Neural crest cell (in vitro differentiated cells): ENCODE measurements around the gene ARHGEF10L. TPM values are rescaled to one million over a fixed set of nuclear protein-coding genes. Genes with fewer than 3 reads are reported as not detected.
A peak's percentile ranks its signal among the peaks of the same experiment; 100 is the strongest.
"Not testable (repeated sequence)": the region's sequence is repeated elsewhere in the genome, so short reads cannot be mapped to it uniquely, and the experiment has no call there.

Source experiments
- DNase-seq: peaks from one replicate; pipeline ENCODE4 v3.0.0; 2021; ENCODE audit warnings: low read depth, mixed read lengths, low spot score
- H3K27ac Mint-ChIP-seq: one replicate; pipeline ENCODE4 v1.8.0; 2021; ENCODE audit warnings: mild to moderate bottlenecking, mixed read lengths; ENCODE audit not compliant: unreplicated experiment
- H3K27me3 Mint-ChIP-seq: 2 replicates; pipeline ENCODE4 v1.8.0; 2021; ENCODE audit warnings: low read depth, mild to moderate bottlenecking, mixed read lengths
- H3K36me3 Mint-ChIP-seq: 2 replicates; pipeline ENCODE4 v1.8.0; 2021; ENCODE audit warnings: low read depth, mild to moderate bottlenecking, mixed read lengths
- H3K4me1 Mint-ChIP-seq: 2 replicates; pipeline ENCODE4 v1.8.0; 2021; ENCODE audit warnings: mixed read lengths
- H3K4me3 Mint-ChIP-seq: one replicate; pipeline ENCODE4 v1.8.0; 2021; ENCODE audit warnings: mild to moderate bottlenecking, mixed read lengths
- H3K9me3 Mint-ChIP-seq: 2 replicates; pipeline ENCODE4 v1.8.0; 2021; ENCODE audit warnings: mixed read lengths
- CTCF ChIP-seq: fragments of 200-600 bp; sonication (generic); conservative IDR thresholded peaks from 2 replicates; pipeline ENCODE4 v1.5.0; 2021; ENCODE audit warnings: antibody characterized with exemption, mild to moderate bottlenecking
- total RNA-seq: library from RNA; stranded (reverse); gene quantifications from 2 replicates; pipeline ENCODE4 v1.2.1, GENCODE V29; 2021

Gene ARHGEF10L
- total RNA-seq, 1 donor from 2014 or later, result 22.2 TPM

GRCh38 chr1:17622823-17623222, 83.3 kb downstream of the ARHGEF10L start:
- Mint-ChIP-seq H3K4me1 (no peaks in the 10 kb centered on the region), H3K4me3 (no peak overlapping the region), H3K27me3 (no peaks in the 10 kb centered on the region), H3K36me3 (peaks cover 2% of the 10 kb centered on the region), H3K9me3 (no peaks in the 10 kb centered on the region), H3K27ac (peak overlapping the region; percentile 71)
- TF ChIP-seq CTCF, result no peak
- DNase-seq, result no peak

GRCh38 chr1:17624611-17625233, 85.2 kb downstream of the ARHGEF10L start:
- peak overlapping the region; percentile 57 for H3K27ac Mint-ChIP-seq
- H3K9me3 Mint-ChIP-seq, result no peaks in the 10 kb centered on the region
- H3K4me1 Mint-ChIP-seq, result no peaks in the 10 kb centered on the region
- H3K36me3 Mint-ChIP-seq, result peaks cover 2% of the 10 kb centered on the region
- H3K4me3 Mint-ChIP-seq, result no peak overlapping the region
- TF ChIP-seq CTCF, result no peak
- DNase-seq, result no peak
- no peaks in the 10 kb centered on the region for H3K27me3 Mint-ChIP-seq

- no peak for TF ChIP-seq CTCF
- Mint-ChIP-seq H3K4me1 (no peaks in the 10 kb centered on the region), H3K27me3 (no peaks in the 10 kb centered on the region), H3K9me3 (no peaks in the 10 kb centered on the region), H3K36me3 (no peaks in the 10 kb centered on the region), H3K4me3 (no peak overlapping the region), H3K27ac (no peak overlapping the region)
- DNase-seq, result no peak
Observed at GRCh38 chr1:17627239-17628052, 87.9 kb downstream of the ARHGEF10L start.

- not testable (repeated sequence) for DNase-seq, H3K27ac Mint-ChIP-seq, H3K27me3 Mint-ChIP-seq, H3K4me3 Mint-ChIP-seq, H3K36me3 Mint-ChIP-seq, H3K9me3 Mint-ChIP-seq, H3K4me1 Mint-ChIP-seq
Observed at GRCh38 chr1:17629046-17629445, 89.5 kb downstream of the ARHGEF10L start.

GRCh38 chr1:17629460-17629859, 90.0 kb downstream of the ARHGEF10L start:
- Mint-ChIP-seq H3K9me3 (no peaks in the 10 kb centered on the region), H3K27me3 (no peaks in the 10 kb centered on the region), H3K27ac (no peak overlapping the region), H3K4me3 (no peak overlapping the region), H3K4me1 (no peaks in the 10 kb centered on the region), H3K36me3 (no peaks in the 10 kb centered on the region)
- DNase-seq, result no peak
- peak; percentile 52 for TF ChIP-seq CTCF
